D721Med (cell line): ENCODE data around the gene POLR1A.

ENCODE experiments used
- DNase-seq: peaks from one replicate; pipeline ENCODE4 v3.0.0; 2011; ENCODE audit warnings: low spot score; ENCODE audit not compliant: insufficient read length
- FAIRE-seq: peaks from 2 replicates; lab custom pipeline; 2011; peaks lifted over from hg19 to GRCh38; lab: Jason Lieb, UNC
- TF ChIP-seq, protein P1 (sequence below): IDR thresholded peaks from 2 replicates; pipeline ENCODE4 v1.5.1; 2012; ENCODE audit warnings: mild to moderate bottlenecking, control low read depth; ENCODE audit not compliant: insufficient read depth; ENCODE audit errors: missing control alignments

POLR1A gene

DNA sequence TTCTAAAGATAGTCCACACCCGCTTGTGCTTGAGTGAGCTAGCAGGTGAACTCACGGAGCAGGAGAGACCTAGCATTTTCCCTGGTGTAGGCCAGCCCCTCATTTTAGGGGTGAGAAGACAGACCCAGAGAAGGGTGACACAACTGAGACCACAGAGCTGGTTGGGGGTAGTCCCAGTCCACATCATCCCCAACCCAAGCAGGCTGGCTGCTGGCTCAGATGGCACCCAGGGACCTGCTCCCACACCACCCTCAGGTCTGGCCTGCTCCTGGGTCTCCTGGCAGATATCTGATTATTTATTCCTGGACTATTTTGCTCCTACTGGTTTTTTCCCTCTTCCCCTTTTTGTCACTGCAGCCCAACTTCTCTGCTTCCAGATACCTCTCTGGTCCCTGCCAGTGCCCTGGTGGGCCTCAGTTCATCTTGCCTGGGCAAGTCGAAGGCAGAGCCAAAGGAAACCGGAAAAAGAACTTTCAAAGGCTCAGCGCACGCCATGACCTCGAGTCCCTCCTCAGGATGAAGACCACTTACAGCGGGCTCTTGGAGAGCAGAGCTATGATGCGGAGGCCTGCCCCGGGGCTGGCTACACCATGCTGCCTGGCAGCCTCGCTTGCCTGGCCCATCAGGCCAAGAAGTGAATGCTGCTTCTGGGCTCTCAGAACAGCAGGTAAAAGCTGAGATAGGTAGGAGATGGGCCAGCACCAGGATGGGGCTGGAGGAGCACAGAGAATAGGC lies 72.7 kb downstream of the POLR1A start:
- DNase-seq (no peak), FAIRE-seq (no peak)
- TF ChIP-seq, protein P1, sequence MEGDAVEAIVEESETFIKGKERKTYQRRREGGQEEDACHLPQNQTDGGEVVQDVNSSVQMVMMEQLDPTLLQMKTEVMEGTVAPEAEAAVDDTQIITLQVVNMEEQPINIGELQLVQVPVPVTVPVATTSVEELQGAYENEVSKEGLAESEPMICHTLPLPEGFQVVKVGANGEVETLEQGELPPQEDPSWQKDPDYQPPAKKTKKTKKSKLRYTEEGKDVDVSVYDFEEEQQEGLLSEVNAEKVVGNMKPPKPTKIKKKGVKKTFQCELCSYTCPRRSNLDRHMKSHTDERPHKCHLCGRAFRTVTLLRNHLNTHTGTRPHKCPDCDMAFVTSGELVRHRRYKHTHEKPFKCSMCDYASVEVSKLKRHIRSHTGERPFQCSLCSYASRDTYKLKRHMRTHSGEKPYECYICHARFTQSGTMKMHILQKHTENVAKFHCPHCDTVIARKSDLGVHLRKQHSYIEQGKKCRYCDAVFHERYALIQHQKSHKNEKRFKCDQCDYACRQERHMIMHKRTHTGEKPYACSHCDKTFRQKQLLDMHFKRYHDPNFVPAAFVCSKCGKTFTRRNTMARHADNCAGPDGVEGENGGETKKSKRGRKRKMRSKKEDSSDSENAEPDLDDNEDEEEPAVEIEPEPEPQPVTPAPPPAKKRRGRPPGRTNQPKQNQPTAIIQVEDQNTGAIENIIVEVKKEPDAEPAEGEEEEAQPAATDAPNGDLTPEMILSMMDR: no peak

DNA sequence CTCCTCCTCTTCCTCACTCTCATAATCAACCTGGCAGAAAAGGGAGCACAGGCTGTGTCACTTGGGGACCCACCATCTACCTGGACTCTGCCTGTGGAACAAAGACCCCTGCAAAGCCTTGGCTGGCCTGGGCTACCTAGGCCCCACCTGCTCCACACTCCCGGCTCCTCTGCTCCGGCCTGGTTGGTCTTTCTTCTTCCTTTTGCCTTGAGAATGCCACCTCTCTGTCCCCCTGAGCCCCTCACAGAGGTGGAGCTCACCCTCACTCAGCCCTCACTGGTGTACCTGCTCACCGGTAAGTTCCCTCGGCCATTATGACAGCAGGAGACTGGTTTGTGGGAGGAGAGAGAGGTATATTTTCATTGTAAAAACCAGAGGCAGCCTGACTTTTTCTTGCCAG lies 74.1 kb downstream of the POLR1A start:
- DNase-seq (no peak), FAIRE-seq (no peak)
- TF ChIP-seq, protein P1: no peak

DNA sequence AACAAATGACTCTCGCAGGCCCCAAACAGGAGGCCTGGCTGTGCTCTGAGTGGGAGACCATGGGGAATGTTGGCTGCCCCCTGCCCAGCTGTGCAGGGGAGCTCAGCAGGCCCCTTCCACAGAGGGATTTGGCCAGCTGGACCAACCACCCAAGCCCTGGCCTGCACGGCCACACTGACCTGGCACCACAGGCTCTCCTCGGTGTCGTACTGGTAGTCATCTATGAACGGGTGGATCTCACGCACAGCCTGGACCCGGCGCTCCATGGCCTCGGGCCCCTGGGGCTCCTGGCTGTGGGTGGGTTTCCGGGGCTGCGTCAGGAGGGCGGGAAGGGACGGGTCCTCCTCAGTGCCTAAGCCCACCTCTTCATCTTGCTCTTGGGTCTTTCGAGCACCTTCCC lies 74.5 kb downstream of the POLR1A start:
- no peak for FAIRE-seq
- TF ChIP-seq, protein P1: no peak
- no peak for DNase-seq

DNA sequence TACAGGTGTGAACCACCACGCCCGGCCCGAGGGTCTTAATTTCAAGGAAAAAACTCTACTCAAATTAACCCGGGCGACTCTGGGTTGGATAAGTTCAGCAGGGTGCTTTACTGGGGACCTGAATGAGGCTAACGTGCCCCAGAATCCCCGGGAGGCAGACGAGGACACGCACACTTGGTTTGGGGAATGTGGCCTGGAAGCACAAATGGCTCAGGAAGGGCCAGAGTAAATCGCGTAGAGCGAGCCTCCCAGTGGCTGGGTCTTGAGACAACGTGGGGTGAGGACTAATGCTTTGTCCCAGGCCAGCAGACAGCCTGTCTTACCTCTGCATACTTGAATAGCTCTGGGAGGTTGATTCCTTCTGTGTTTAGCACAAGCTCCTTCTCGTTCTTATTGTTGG lies 75.8 kb downstream of the POLR1A start:
- TF ChIP-seq, protein P1: no peak
- DNase-seq (no peak), FAIRE-seq (no peak)

DNA sequence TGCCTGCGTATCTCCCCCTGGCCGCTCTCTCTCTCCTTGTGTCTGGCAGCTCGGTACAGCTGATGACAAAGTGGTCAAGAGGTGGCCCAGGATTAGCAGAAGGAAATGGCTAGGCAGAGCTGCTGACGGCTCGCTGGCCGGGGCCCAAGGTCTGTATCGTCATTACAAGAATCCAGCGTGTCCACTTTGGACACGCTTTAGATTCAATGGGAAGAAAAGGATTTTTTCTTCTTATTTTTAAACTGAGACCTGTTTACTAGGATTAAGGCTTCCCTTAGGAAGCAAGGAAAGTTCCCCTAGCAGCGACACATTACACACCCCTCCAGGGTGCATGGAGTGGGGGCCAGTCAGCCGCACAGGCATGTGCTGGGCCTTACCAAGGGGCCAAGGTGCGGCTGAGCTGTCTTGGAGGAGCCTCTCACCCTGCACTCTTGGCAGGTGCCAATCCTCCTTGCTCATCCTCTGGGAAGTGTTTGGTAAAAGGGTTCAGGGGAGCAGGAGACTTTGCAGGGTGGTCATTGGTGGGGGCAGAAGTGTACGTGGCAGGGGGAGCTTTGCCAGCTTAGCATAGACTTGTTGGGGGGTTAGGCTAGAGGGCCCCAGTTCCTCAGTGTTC lies 76.8 kb downstream of the POLR1A start:
- no peak for FAIRE-seq
- no peak for DNase-seq

DNA sequence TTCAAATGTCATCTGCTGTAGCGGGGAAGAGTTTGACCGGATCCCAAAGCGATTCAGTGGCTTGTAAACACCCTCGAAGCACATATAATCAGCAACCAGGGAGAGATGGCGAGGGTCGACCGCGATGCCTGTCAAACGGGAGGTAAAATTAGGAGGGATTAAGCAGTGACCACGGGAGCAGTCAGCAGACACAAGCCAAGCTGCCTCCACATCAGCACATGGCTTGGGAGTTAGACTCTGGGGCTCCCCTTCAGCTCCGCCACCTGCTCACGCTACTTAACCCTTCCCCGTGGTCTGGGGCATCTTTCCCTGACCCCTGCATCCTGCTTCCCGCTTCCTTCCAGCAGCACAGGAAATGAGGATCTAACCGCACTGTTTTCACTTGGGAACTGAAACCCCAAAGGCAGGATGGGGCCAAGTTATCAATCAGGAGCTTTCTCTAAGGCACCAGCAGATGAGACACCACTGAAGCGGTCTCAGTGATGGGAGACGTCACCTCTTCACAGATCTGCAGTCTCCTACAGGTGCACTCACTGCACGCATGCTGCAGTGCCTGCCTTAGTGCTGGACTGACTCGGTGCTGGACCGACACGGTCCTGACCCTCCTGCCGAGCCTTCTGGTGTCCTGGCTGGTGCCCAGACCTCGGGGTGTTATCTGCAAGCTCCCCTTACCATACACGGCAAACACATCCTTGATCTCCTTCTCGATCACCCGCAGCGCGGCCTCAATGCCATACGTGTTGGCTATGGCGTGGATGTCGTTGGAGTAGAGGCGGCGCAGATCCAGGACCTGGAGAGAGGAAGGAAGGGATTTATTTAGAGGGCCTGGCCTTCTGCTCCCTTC lies 77.5 kb downstream of the POLR1A start:
- no peak for DNase-seq
- TF ChIP-seq, protein P1: no peak
- FAIRE-seq: no peak

More for the DNA sequence above, 76.8 kb downstream of the POLR1A start:
- TF ChIP-seq, protein P1: no peak
